H1 (cell line): Measurements from ENCODE around the gene EHBP1. TPM values are rescaled to one million over a fixed set of nuclear protein-coding genes. Genes with fewer than 3 reads are reported as not detected.

ENCODE experiments used
- BACH1 ChIP-seq: IDR thresholded peaks from 2 replicates; pipeline ENCODE4 v1.6.1; 2012; ENCODE audit warnings: low read length, improper control_type of control experiment
- EZH2 ChIP-seq: fragments of 200-600 bp; sonication (generic); IDR thresholded peaks from 2 replicates; pipeline ENCODE4 v1.7.1; 2012; ENCODE audit warnings: low read depth, mild to moderate bottlenecking, moderate library complexity, low read length, inconsistent platforms; ENCODE audit not compliant: severe bottlenecking
- RAD21 ChIP-seq, 2 experiments: IDR thresholded peaks in 1 of 2; conservative IDR thresholded peaks in 1 of 2; 2 replicates each; pipeline ENCODE4 v1.6.1; 2011; ENCODE audit warnings: low read depth in 2 of 2, low read length in 2 of 2, improper control_type of control experiment in 1 of 2, inconsistent platforms in 1 of 2, mild to moderate bottlenecking in 1 of 2, moderate library complexity in 1 of 2
- polyA plus RNA-seq, 7 experiments: library from polyadenylated mRNA; depleted of rRNA in 3 of 7; stranded (reverse) in 5 of 7; unstranded in 2 of 7; fragments of >200 nt in 5 of 7; fragments of 200-250 nt in 2 of 7; gene quantifications; 1 replicate in 5 of 7; 2 replicates in 1 of 7; 4 replicates in 1 of 7; pipeline versions ENCODE4 v1.2.1 to v1.2.3, GENCODE V29; 2011 to 2013; ENCODE audit warnings: missing spikeins in 2 of 7, mixed read lengths in 2 of 7
- total RNA-seq: library from RNA; stranded (reverse); fragmentation: NEBNext Ultra II Directional; extraction: Animal tissue kit (Norgen Biotek cat#: 25700); gene quantifications from 2 replicates; pipeline ENCODE4 v1.2.1, GENCODE V29; 2021

Gene EHBP1
- total and polyA plus RNA-seq, 2 of the 8 experiments (the other 6 are each of a cell fraction or from before 2014, with no cell fraction given): 12.0 to 64.1 TPM

DNA sequence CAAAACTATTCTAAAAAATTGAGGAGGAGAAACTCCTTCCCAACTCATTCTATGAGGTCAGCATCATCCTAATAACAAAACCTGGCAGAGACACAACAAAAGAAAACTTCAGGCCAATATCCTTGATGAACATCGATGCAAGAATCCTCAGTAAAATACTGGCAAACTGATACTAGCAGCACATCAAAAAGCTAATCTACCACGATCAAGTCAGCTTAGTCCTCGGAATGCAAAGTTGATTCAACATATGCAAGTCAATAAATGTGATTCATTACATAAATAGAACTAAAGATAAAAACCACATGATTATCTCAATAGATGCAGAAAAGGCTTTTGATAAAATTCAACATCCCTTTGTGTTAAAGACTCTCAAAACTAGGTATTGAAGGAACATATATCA is 63.1 kb downstream of the EHBP1 start (continued):
- TF ChIP-seq EZH2 (no peak), BACH1 (no peak), RAD21 (IDR thresholded peaks at IDR 0.05 in 1 of 2, conservative IDR thresholded peaks at IDR 0.05 in 1 of 2; ENCODE audit: low read depth in 2 of 2, low read length in 2 of 2) (no peak)
